Activated T-cell treated with anti-CD3 and anti-CD28 coated beads, Interleukin-2, amount 50 U/mL, for 4 hours (primary cell): ENCODE results near the gene ARF1. TPM values are rescaled to one million over a fixed set of nuclear protein-coding genes. Genes with fewer than 3 reads are reported as not detected.
"Not testable (repeated sequence)": the region's sequence is repeated elsewhere in the genome, so short reads cannot be mapped to it uniquely, and the experiment has no call there.

Source experiments
- ATAC-seq, 2 donors: fragments of 200-7000 bp; cut with Tn5 transposase; one replicate each; pipeline ENCODE4 v1.10.0; 2021
- DNase-seq: peaks from one replicate; pipeline ENCODE4 v3.0.0-alpha.2; 2020
- H3K27me3 Mint-ChIP-seq: one replicate; pipeline ENCODE4 v1.8.0; 2021; ENCODE audit warnings: low read depth, mixed read lengths
- H3K36me3 Mint-ChIP-seq: one replicate; pipeline ENCODE4 v1.8.0; 2022; ENCODE audit warnings: mixed read lengths; ENCODE audit not compliant: insufficient read depth
- H3K4me1 Mint-ChIP-seq: one replicate; pipeline ENCODE4 v1.8.0; 2021; ENCODE audit warnings: low read depth, mixed read lengths
- H3K4me3 Mint-ChIP-seq: one replicate; pipeline ENCODE4 v1.8.0; 2021; ENCODE audit warnings: mild to moderate bottlenecking, moderate library complexity, mixed read lengths
- H3K9me3 Mint-ChIP-seq: one replicate; pipeline ENCODE4 v1.8.0; 2021; ENCODE audit warnings: mixed read lengths
- total RNA-seq, 3 donors: library from RNA; stranded (reverse); gene quantifications; one replicate each; pipeline ENCODE4 v1.2.1, GENCODE V29; 2021

ARF1 gene
- total RNA-seq, 3 donors from 2014 or later: 404 to 411 (median 408) TPM

DNA sequence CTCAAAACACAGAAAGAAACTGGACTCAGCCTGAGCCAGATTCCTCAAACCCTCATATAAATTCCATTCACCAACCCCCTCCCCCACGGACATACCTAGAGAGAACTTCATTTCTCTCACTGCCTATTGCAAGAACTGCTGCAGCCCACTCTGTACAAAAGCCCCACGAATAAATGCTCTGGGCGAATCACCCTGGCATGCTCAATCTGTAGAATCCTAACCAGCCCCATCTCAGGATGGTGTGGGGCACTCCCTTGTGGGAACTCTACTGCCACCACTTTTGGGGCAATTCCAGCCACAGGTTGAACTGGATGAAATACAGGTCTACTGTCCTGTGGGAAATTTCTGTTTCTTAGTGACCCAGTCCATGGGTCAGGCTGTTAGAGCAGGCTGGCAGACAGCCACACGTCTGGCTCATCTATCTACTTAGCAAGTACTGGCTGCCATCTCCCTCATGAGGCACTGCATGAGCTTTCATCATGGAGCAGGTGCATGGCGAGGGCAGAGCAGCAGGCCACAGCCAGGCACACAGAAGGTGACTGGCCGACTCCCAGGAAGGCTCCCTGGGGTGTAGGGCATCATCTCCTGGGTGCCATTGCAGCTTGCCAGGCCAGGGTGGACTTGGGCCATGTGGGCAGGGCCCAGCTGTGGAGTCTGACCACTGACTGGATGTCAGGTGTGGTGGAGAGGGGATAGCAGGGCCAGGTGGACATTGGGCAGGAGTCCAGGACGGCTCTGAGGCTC, 22.2 kb downstream of the ARF1 start:
- H3K27me3 Mint-ChIP-seq: no peaks in the 10 kb centered on the region
- DNase-seq: no peak
- H3K4me1 Mint-ChIP-seq: peaks cover 30% of the 10 kb centered on the region
- ATAC-seq: no peak
- H3K4me3 Mint-ChIP-seq: peak overlapping the region; percentile 67
- H3K36me3 Mint-ChIP-seq: peaks cover 8% of the 10 kb centered on the region
- no peaks in the 10 kb centered on the region for H3K9me3 Mint-ChIP-seq

GRCh38 chr1:228105270-228105995, 22.9 kb downstream of the ARF1 start:
- DNase-seq: no peak
- H3K4me1 Mint-ChIP-seq: peaks cover 36% of the 10 kb centered on the region
- H3K27me3 Mint-ChIP-seq: no peaks in the 10 kb centered on the region
- H3K36me3 Mint-ChIP-seq: peaks cover 6% of the 10 kb centered on the region
- no peak for ATAC-seq
- H3K9me3 Mint-ChIP-seq: no peaks in the 10 kb centered on the region
- H3K4me3 Mint-ChIP-seq: no peak overlapping the region

DNA sequence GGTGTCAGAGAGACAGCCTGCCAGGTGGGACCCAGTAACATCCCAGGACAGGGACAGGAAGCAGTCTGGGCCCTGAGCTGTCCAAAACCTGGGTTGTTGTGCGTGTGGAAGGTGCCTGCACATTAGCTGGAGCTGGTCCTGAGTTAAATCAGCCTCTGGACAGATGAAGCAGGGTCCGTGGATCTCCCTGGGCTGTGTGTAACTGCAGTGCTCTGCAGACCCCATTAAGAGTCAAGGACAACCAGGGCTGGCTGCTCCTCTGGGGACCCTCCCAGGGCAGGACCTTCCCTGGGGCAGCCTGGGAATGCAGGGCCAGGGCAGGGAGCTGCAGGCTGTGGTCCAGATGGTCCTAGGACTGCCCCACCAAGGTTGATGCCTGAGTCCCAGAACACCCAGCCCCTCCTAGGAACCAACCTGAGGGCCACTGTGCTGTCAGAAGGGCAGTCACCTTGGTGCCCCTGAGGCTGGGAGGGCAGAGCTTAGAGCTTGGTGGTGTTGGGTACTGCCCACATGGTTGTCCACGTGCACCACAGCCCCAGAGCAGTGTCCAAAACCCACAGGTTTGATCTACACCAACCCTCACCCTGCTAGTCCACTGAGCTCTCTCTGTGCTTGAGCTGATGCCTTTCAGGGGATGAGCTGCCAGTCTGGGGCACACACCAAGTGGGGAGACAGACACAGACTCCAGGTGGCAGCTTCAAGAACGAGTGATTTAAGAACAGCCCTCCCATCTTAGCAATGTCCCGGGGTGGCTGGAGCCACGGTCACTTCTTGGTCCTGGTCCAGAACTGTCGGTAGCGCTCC, 23.7 kb downstream of the ARF1 start:
- Mint-ChIP-seq H3K9me3 (no peaks in the 10 kb centered on the region), H3K4me1 (peaks cover 36% of the 10 kb centered on the region), H3K4me3 (peak overlapping the region; percentile 29), H3K27me3 (no peaks in the 10 kb centered on the region), H3K36me3 (peaks cover 6% of the 10 kb centered on the region)
- ATAC-seq: no peak
- DNase-seq: no peak

- no peak for ATAC-seq
- H3K9me3 Mint-ChIP-seq: no peaks in the 10 kb centered on the region
- no peak overlapping the region for H3K4me3 Mint-ChIP-seq
- peaks cover 31% of the 10 kb centered on the region for H3K4me1 Mint-ChIP-seq
- no peaks in the 10 kb centered on the region for H3K27me3 Mint-ChIP-seq
- DNase-seq: no peak
- H3K36me3 Mint-ChIP-seq: peaks cover 6% of the 10 kb centered on the region
These were observed 24.2 kb downstream of the ARF1 start for GRCh38 chr1:228106800-228107054.

DNA sequence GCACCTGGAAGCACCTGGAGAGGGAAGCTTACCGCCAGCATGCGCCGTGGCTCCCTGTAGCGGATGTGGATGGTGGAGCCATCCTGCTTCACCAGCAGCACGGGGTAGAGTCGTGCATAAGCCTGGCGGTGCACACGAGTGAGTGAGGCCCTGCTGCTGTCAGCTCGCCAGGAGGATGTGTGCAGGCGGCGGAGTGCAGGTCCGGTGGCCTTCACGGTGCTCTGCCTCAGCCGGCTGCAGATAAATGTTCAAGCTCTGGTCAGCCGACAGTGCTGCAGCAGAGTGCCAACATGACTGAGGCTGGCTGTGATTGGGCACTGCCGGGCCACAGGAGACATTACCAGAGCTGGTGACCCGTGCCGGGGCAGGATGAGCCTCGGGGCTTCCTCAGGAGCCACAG, 25.1 kb downstream of the ARF1 start:
- Mint-ChIP-seq H3K9me3 (no peaks in the 10 kb centered on the region), H3K4me3 (peak overlapping the region; percentile 92), H3K27me3 (no peaks in the 10 kb centered on the region), H3K36me3 (peaks cover 6% of the 10 kb centered on the region), H3K4me1 (peaks cover 31% of the 10 kb centered on the region)
- DNase-seq (no peak), ATAC-seq (no peak)

GRCh38 chr1:228108055-228108690, 25.7 kb downstream of the ARF1 start:
- Mint-ChIP-seq H3K27me3 (no peaks in the 10 kb centered on the region), H3K9me3 (no peaks in the 10 kb centered on the region), H3K4me1 (peaks cover 31% of the 10 kb centered on the region), H3K36me3 (peaks cover 6% of the 10 kb centered on the region), H3K4me3 (peak overlapping the region; percentile 92)
- DNase-seq: no peak
- ATAC-seq: no peak

- Mint-ChIP-seq H3K4me1 (peaks cover 26% of the 10 kb centered on the region), H3K9me3 (no peaks in the 10 kb centered on the region)
These were observed 26.2 kb downstream of the ARF1 start for GRCh38 chr1:228108742-228109072.

DNA sequence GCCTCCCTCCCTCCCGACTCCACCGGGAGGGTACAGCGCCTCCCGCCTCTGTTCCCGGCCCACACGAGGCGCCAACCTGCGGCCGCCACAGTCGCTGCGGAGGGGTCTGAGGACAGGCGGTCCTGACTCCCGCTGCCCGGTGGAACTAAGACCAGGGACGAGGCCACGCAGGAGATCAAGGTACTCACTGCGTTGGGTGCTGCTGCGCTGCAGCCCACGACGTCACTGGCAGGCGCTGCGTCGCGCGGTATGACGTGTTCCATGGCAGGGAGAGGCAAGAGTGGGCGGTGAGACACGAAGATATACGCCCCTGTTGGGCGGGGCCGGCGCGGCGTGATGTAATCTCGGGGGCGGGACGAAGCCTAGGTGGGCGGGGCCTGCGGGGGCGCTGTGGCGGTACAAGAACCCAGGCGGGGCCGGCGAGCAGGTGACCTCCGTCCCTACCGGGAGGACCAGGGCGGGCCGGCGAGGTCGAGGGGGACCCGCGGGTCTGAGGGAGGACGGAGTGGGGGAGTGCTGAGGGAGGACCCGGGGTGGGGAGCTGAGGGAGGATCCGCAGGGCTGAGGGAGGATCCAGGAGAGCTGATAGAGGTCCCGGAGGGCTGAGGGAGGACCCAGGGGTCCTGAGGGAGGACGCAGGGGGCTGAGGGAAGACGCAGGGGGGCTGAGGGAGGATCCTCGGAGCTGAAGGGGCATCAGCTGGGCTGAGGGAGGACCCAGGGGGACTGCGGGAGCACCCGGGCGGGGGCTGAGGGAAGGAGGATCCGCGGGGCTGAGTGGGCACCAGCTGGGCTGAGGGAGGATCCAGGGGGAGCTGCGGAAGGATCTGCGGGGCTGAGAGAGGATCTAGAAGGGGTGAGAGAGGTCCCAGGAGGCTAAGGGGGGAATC, 26.8 kb downstream of the ARF1 start, which contains the start of gene MRPL55:
Gene MRPL55, minus strand, starts transcription at position 227 of the 889 bp plus-strand sequence. CDS start 1,039 bp downstream, outside the sequence.
- Mint-ChIP-seq H3K36me3 (peaks cover 6% of the 10 kb centered on the region), H3K27me3 (no peaks in the 10 kb centered on the region), H3K4me1 (peaks cover 21% of the 10 kb centered on the region), H3K9me3 (no peaks in the 10 kb centered on the region), H3K4me3 (peak within 1 kb of the TSS; percentile 92)
- peak; percentile 99 for DNase-seq
- peak; percentile 92 to 95 for ATAC-seq

More at GRCh38 chr1:228108742-228109072, 26.2 kb downstream of the ARF1 start:
- no peaks in the 10 kb centered on the region for H3K27me3 Mint-ChIP-seq
- ATAC-seq (peak in 1 of 2 donors; percentile 4), DNase-seq (no peak)
- peak overlapping the region; percentile 92 for H3K4me3 Mint-ChIP-seq
- peaks cover 6% of the 10 kb centered on the region for H3K36me3 Mint-ChIP-seq

GRCh38 chr1:228109962-228110488, 27.5 kb downstream of the ARF1 start:
- DNase-seq: no peak
- no peaks in the 10 kb centered on the region for H3K9me3 Mint-ChIP-seq

GRCh38 chr1:228110556-228110955, 28.0 kb downstream of the ARF1 start:
- ATAC-seq: no peak
- H3K27me3 Mint-ChIP-seq: no peaks in the 10 kb centered on the region
- H3K4me3 Mint-ChIP-seq: peak overlapping the region; percentile 92
- DNase-seq: no peak
- peaks cover 19% of the 10 kb centered on the region for H3K4me1 Mint-ChIP-seq
- peaks cover 6% of the 10 kb centered on the region for H3K36me3 Mint-ChIP-seq
- H3K9me3 Mint-ChIP-seq: no peaks in the 10 kb centered on the region

More at GRCh38 chr1:228109962-228110488, 27.5 kb downstream of the ARF1 start:
- ATAC-seq: no peak
- no peaks in the 10 kb centered on the region for H3K27me3 Mint-ChIP-seq
- H3K4me1 Mint-ChIP-seq: peaks cover 19% of the 10 kb centered on the region
- peaks cover 6% of the 10 kb centered on the region for H3K36me3 Mint-ChIP-seq
- H3K4me3 Mint-ChIP-seq: peak overlapping the region; percentile 92

DNA sequence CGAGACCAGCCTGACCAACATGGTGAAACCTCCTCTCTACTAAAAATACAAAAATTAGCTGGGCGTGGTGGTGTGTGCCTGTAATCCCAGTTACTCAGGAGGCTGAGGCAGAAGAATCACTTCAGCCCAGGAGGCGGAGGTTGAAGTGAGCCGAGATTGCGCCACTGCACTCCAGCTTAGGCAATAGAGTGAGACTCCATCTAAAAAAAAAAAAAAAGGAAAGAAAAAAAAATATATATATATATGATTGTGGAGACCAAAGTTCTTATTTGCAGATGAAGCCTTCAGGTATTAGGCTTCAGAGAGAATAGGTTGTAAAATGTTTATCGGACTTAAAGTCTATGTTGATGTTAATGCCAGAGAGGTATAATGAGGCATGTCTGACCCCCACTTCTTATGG, 28.8 kb downstream of the ARF1 start:
- ATAC-seq, DNase-seq, H3K36me3 Mint-ChIP-seq, H3K4me3 Mint-ChIP-seq, H3K27me3 Mint-ChIP-seq, H3K9me3 Mint-ChIP-seq: not testable (repeated sequence)
- peaks cover 19% of the 10 kb centered on the region for H3K4me1 Mint-ChIP-seq

- H3K4me3 Mint-ChIP-seq: no peak overlapping the region
- DNase-seq (no peak), ATAC-seq (no peak)
- H3K36me3 Mint-ChIP-seq: no peaks in the 10 kb centered on the region
- no peaks in the 10 kb centered on the region for H3K27me3 Mint-ChIP-seq
- no peaks in the 10 kb centered on the region for H3K9me3 Mint-ChIP-seq
- H3K4me1 Mint-ChIP-seq: peaks cover 19% of the 10 kb centered on the region
These were observed 29.7 kb downstream of the ARF1 start for GRCh38 chr1:228112167-228112566.

GRCh38 chr1:228112617-228113016, 30.1 kb downstream of the ARF1 start:
- H3K9me3 Mint-ChIP-seq: no peaks in the 10 kb centered on the region
- no peaks in the 10 kb centered on the region for H3K27me3 Mint-ChIP-seq
- peaks cover 19% of the 10 kb centered on the region for H3K4me1 Mint-ChIP-seq
- no peaks in the 10 kb centered on the region for H3K36me3 Mint-ChIP-seq
- H3K4me3 Mint-ChIP-seq: no peak overlapping the region
- no peak for ATAC-seq
- DNase-seq: no peak
